Choroid plexus epithelial cell (primary cell): Measurements from ENCODE around the gene MET.

ENCODE experiments used
- DNase-seq: peaks from one replicate; pipeline ENCODE4 v3.0.0-alpha.2; 2010; ENCODE audit warnings: low read depth
- H3K4me3 ChIP-seq: 2 replicates; pipeline ENCODE4 v1.5.1; 2011; ENCODE audit warnings: low read depth, mild to moderate bottlenecking, control low read depth, low read length, moderate library complexity
- TF ChIP-seq, protein P1 (sequence below): conservative IDR thresholded peaks from 2 replicates; pipeline ENCODE4 v1.5.1; 2011; ENCODE audit warnings: low read depth, mild to moderate bottlenecking, control low read depth, inconsistent platforms, low read length, moderate library complexity

The MET gene

DNA sequence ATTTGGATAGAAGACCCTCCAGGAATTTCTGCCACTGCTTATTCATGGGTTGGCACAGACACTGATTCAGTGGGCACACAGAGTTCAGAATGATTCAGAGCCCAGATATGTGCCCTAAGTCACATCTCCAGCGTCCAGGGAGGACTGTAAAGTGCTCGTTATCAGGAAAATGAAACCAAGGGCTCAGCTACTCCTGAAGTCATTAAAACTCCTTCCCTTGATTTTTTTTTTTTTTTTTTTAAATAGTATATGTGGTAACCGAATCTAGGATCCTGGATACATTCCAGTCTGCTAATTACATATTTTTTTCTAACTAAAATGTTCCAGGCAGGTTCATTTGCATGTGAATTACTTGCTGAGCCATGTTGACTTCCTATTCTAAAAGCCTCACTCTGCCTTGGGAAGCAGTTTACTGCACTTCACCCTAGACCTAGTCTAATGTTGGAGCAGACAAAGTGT is 34.7 kb downstream of the MET start:
- peak overlapping the region; percentile 31 for H3K4me3 ChIP-seq
- DNase-seq: peak; percentile 49
- TF ChIP-seq, protein P1, sequence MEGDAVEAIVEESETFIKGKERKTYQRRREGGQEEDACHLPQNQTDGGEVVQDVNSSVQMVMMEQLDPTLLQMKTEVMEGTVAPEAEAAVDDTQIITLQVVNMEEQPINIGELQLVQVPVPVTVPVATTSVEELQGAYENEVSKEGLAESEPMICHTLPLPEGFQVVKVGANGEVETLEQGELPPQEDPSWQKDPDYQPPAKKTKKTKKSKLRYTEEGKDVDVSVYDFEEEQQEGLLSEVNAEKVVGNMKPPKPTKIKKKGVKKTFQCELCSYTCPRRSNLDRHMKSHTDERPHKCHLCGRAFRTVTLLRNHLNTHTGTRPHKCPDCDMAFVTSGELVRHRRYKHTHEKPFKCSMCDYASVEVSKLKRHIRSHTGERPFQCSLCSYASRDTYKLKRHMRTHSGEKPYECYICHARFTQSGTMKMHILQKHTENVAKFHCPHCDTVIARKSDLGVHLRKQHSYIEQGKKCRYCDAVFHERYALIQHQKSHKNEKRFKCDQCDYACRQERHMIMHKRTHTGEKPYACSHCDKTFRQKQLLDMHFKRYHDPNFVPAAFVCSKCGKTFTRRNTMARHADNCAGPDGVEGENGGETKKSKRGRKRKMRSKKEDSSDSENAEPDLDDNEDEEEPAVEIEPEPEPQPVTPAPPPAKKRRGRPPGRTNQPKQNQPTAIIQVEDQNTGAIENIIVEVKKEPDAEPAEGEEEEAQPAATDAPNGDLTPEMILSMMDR: no peak

DNA sequence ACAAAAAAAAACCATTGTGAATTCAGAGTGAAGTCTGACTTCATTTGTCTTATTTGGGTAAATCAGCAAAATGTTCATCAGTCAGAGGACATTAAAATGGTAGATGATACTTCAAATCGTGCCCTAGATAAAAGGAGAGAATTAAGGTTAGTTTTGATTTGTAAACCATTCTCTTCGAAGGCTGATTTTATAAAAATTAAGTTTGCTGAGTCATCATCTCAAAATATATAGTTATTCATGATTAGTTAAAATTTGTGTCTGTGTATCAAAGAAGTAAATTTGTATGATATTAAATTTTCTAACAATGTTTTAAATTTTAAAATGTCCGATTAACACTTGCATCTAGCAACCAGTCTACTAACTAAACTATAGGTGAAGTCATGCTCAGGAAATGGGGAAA is 35.3 kb downstream of the MET start:
- TF ChIP-seq, protein P1: no peak
- no peak for DNase-seq
- H3K4me3 ChIP-seq: no peak overlapping the region

DNA sequence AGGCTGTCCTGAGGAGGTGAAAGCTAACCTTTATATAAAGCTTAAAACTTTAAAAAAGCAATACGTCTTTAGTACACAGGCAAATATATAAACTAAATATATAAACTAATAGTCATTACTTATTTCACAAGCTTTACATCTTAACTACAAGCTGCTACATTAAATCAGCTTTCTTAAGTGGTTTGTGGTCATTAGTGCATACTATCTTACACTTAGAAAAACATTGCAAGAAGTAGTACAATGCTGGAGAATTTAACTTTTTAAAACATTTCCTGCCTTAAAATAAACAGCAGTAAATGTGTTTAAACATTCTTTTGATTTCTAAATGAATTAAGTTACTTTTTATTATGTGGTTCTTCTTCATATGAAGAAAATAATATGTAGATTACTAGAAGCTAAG is 36.3 kb downstream of the MET start:
- TF ChIP-seq, protein P1: no peak
- DNase-seq: no peak
- H3K4me3 ChIP-seq: no peak overlapping the region

DNA sequence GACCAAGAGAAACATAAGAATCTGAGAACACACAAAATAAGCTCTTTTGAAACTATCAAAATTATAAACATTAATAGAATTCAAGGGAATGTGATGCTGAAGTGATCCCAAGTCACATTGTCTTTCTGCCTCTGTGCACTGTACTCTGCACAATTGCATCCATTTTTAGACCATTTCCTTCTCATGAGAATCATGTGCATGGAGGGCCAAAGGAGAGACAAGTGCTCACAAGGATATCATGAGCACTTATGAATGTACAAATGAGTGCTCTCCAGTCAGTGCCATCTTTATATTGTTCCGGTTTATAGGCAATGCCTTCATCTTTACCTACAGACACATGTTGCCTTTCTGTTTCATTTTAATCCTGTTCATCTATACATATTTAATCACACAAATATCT is 36.9 kb downstream of the MET start:
- TF ChIP-seq, protein P1: no peak
- no peak for DNase-seq
- H3K4me3 ChIP-seq: no peak overlapping the region

DNA sequence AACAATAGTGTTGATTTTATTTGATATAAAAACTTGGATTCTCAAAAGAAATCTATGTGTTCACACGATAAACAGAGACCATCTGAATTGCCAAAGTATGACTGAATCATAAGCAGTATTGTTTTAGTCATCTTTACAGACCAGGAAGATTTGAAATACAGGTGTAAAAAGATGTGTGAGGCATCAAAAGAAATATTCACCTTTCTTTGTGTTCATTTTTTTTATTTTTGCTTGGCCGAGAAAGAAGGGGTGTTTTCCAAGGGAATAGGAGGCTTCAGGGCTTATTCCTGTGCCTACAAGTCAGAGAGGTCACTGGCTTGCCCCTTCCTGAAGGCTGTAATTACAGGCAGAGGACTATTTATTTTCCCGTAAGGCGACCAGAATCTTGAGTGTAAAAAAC is 37.3 kb downstream of the MET start:
- TF ChIP-seq, protein P1: no peak

DNA sequence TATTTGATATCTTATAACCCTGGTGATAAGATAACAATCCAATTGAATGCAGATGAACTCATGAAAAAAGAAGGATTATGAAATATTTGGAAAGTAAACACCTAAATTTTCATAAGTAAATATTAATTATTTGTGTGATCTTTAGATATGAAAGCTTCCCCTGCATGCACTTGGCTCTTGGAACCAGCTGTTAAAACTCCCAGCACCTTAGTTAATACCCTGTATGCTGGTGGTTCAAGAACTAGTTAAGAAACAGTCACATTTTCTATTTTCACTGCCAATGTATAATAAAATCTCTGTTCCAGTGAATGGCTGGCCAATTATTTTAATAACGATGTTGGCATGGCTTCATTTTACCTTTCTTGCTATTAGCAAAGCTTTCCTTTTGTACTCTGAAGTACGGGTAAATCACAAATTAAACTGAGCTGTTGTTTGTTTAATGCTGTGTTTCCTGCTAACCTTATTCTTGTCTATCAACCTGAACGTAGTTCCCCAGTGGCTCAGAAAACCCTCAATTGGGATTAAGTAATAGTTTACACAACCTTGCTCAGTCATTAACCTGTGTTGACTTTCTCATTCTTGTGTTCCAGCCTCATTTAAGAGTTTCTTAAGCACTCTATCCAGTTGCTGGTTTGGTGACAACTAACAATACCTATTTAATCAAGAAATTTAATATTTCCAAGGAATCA is 38.9 kb downstream of the MET start:
- no peak for DNase-seq
- TF ChIP-seq, protein P1: no peak
- no peak overlapping the region for H3K4me3 ChIP-seq

More for the DNA sequence above, 37.3 kb downstream of the MET start:
- DNase-seq: no peak
- no peak overlapping the region for H3K4me3 ChIP-seq

DNA sequence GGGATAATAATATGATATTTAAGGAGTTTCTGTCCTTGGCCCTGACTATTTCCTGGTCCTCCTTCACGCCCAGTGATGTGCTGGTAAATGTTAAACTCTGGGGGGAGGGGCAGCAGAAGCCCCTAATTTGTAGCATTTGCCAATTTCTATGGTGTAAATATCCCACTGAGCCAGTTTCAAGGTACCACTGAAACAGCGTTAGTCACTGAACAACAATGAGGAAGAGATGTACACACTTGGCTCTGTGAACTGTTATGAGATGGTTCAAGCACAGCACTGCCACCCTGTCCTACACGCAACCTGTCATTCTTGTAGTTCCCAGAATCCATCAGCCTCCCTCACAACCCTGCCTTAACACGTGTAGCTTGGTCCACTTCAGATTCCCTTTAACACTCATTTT is 39.8 kb downstream of the MET start:
- DNase-seq: no peak
- H3K4me3 ChIP-seq: no peak overlapping the region
- TF ChIP-seq, protein P1: no peak
